GM18858 (cell line): Measurements from ENCODE around the gene EPHB6.

ENCODE experiments used
- ATAC-seq: cut with Tn5 transposase; IDR thresholded peaks from one replicate; pipeline ENCODE4 v1.9.1; 2021; ENCODE audit not compliant: unreplicated experiment

EPHB6 gene

DNA sequence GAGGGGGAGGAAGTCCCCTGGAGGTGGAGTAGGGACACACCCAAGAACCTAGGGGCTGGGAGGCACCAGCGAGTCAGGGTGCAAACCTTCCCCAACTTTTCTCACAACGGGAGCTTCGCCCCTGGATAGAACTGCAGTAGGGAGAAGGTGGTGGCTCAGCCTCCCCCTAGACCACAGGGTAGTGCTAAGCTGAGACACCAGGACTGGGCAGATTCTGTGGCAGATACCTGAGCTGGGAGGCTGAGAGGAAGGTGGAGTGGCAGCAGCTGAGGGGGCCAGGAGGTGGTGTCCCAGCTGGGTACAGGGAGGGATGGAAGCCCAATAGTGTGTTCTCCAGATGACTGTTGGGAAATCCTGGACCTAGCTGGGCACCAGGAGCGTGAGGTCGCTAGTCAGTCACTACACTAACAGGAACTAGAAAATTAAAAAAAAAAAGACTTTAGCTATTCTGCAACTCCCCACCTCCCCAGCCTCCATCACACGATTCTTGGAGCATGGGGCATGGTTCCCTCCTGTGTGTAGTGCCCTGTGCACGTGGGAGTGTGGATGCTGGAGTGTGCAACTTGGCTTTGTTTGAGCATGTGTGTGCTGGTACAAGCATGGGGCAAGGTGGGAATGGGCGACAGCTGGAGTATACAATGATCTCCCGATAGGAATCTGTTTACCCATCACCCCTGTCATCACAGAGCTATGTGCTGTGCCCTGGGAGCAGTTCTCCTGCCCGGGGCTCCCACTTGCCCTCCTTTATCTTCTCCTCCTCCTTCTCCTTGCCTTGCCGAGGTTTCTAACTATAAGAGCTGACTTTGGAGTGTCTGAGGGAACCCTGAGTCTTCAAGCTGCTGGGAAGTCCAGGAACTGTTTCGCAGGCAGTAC is 39.5 kb downstream of the EPHB6 start:
- ATAC-seq: no peak

DNA sequence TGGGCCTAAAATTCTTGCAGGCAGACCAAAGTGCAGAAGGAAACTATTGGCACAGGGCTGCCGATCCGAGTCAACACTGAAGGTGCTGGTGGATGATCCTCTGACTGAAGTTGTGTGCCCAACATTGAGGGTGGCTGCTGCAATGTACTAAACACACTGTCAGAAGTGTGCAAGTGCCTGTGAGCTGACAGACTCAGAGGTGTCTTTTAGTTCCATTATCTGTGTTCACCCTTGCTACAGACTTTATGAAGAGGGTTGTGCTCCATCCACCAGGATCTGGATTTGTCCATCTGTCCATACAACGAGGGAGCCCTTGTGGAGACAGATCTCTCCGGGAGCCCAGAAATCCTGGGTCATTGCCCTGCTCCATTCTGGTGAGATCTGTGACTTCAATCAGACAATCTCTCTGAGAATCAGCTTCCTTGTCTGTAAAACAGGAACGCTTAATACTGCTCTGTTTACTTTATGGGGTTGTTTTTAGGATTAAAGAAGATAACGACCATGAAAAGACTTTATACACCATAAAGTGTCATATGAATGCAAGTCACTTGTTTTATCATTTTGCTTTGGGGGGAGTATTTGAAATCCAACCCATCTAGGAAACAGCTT is 40.2 kb downstream of the EPHB6 start:
- no peak for ATAC-seq

DNA sequence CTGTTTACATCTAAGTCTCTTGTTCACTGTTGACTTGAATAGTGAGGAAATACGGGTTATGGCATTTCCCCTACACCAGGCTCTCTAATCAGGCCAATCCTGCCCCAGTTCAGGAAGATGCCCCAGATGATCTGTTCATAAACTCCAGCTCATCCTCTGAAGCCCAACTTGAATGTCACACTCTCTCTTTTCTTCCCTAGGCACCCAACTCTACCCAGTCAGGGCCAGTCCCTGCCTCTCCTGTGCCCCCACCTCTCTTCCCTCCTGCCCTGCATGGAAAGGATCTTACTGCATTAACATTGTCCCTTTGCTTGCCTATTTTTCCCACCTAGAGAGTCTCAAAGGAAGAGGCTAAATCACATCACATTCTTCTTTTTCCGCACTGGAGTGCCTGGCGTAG is 41.3 kb downstream of the EPHB6 start:
- no peak for ATAC-seq

DNA sequence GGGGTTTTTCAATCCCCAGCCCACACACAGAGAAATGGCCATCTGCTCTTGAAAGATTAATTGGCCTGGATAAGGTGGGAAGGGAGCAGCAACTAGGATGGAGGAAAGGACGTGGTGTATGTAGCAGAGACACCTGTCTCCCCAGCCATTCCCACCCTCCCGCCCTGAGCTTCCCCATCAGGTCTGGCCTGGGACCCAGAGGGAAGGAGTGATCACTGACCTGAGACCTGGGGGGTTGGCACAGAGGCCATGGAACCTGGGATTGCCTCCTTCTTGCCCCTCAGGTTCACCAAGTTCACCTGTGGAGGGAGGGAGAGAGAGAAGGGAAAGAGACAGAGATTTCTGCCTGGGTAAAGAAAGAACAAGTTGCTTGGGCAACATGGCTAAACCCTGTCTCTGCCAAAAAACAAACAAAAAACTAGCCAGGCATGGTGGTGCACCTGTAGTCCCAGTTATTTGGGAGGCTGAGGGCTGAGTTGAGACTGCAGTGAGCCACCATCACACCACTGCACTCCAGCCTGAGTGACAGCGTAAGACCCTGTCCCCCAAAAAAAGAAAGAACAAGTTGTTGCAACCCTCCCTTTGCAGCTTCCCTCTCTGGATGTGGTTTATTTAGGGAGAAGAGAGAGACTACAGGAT is 42.0 kb downstream of the EPHB6 start:
- ATAC-seq: no peak

DNA sequence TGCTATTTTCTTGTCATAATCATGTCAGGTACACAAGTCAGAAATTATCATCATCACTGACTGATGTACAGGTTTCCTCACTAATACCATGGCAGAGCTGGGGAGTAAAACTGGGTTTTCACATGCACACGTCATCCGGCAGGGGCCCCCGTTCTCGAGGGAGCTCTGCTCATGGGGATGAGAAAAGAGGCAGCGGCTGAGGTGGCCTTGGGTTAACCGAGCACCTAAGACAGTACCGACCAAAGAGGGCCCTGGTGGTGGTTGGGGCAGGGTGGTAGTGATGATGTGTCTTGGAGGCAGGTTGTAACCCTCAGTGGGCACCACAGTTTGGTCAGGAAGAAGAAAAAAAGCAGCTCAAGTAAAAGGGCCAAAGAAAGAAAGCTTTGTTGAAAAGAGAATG is 42.8 kb downstream of the EPHB6 start:
- ATAC-seq: no peak

DNA sequence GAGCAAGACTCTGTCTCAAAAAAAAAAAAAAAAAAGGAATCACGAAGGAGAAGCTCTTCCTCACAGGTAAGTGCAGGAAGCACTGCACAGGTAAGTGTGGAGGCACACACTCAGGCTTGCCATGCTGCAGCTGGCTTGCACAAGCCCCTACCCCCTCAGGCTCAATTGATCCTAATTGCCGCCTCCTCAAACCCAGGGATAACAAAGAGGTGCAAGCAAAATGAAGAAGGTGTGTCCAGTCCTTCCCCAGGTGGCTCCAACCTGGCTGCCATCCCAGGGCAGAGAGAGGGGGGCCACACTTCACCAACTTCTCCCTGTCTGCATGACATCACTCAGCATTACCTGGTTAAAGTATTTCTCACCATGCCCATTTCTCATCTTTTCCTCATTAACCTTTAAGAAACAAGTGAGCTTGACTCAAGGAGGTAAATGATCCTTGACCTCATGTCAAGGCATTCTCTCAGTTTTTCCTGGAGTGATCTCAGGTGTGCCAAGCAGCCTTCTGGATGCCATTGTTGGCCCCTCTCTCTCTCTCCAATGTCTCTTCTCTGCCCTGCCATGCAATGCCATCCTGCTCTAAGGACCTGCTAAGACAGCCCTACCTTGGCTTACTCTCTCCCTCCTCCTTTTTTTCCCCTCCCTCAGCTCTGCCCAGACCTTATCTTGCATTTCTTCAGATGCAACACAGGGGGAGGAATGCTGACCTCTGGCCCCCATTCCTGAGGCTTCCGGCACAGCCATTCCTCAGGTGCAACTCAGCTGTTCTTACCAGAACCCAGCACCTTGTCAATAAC is 43.7 kb downstream of the EPHB6 start:
- no peak for ATAC-seq

DNA sequence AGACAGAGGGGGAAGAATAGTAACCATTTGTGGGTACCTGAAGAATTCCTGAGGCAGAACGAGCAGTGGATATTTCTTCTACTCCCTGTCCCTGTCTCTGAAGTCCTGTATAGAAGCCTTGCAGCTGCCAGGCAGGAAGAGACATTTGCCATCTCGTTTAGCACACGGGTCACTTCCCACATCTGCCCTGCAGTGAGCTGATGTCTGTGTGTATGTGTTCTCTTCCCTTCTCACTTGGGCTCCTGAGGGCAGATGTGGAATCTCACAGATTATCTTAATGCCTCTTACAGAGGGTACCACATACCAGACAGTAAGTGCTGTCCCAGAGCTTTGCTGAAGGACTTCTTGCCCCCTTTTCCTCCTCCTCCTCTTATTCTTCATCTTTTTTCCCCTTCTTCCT is 44.8 kb downstream of the EPHB6 start:
- ATAC-seq: no peak

DNA sequence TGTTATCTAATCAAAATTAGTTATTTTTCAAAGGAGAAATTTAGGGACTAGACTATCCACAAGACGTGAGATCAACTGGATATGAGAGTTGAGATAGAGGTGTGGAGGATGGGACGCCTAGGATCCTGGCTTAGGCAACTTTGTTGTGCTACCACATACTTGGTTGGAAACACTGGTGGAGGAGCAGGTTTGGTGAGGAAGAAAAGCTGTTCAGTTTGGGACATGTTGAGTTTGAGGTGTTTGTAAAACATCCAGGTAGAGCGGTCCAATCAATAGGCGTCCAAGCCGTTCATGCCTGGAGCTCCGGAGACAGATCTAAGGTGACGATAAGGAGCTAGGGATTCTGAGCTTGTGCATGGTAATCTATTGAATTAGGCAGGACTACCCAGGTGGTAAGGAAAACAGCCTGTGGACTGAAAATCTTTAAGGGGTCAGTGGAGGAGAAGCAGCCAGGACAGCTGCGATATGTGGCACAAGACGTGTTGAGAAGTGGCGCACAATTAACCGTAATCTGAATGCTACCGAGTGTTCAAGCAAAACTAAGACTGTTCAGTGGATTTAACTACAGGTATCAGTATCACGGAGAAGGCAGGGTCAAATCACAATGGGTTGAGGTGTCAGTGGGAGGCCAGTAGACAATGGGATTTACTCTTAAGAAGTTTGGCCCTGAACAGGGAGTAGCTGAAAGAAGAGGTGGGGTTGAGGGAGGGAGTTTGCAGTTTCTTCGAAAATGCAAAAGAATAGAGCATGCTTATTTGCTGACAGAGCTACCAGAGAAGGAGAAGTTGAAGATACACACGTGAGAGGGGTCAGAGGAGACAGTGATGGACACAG is 46.8 kb downstream of the EPHB6 start:
- no peak for ATAC-seq

DNA sequence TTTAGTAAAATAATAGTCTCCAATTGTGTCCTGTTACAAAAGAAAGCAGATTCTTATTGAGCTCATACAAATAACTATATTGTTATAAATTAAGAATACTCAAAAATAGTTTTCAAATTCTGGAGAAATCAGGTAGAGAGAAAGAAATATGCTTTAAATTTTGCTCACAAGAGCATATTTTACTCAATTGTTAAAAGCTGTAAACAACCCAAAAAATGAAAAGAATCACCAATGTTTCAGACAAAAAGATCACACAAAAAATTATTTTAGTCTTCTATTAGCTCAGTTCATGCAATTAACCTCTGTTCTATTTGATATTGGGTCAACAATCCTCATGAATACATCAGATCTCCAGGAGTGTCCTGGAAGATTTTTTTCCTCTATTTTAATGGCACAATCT is 49.3 kb downstream of the EPHB6 start:
- no peak for ATAC-seq

DNA sequence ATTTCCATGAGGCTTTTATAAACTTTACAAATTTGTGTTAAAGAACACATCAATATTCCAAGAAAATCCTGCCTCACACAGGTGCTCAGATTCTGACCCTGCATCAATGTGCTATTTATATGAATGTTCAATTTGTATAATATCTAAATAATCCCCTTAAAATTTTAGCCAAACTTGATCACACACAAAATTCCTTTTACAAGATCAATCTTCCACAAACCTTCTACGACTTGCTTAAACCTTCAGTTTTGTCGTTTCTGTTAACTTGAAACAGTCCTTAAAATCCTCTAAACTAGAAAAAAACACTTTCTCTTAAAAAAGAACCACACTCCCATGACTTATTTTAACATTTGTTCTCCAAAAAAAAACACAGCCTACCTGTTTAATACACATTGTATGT is 50.9 kb downstream of the EPHB6 start:
- no peak for ATAC-seq

DNA sequence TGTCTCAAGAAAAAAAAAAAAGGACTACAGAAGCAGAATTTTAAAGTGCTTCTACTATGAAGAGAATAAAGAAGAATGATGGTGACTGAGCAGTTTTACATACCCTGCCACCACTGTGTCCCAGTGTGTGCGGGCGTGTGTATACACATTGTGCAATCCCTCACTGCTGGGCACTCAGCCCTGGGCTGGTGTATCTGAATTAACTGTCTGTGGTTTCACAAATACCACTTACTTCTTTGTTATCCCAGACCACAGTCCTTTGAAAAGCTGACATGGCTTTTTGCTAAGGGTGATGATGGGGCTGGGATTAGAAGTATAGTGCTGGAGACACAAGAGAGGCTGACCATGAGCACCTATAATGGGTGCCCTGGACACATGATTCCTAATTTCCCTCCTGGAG is 51.8 kb downstream of the EPHB6 start:
- ATAC-seq: no peak

DNA sequence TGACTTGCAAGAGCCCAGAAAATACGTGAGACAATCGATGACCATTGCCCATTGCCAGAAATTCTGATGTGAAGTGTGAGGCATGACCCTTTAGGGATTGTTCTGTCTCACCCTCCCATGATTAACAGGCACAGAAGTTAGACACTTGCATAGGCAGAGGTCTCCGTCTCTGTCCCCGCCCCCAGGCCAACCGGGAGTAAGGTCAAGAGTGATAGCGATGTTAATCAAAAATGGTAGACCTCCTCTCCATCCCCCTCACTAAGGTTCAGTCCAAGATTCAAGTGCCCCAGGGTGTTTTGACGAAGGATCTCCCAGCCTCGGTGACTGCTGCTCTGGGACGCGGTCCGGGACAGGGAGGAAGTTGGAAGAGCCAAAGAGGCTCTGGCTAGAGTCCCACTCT is 53.4 kb downstream of the EPHB6 start:
- no peak for ATAC-seq

DNA sequence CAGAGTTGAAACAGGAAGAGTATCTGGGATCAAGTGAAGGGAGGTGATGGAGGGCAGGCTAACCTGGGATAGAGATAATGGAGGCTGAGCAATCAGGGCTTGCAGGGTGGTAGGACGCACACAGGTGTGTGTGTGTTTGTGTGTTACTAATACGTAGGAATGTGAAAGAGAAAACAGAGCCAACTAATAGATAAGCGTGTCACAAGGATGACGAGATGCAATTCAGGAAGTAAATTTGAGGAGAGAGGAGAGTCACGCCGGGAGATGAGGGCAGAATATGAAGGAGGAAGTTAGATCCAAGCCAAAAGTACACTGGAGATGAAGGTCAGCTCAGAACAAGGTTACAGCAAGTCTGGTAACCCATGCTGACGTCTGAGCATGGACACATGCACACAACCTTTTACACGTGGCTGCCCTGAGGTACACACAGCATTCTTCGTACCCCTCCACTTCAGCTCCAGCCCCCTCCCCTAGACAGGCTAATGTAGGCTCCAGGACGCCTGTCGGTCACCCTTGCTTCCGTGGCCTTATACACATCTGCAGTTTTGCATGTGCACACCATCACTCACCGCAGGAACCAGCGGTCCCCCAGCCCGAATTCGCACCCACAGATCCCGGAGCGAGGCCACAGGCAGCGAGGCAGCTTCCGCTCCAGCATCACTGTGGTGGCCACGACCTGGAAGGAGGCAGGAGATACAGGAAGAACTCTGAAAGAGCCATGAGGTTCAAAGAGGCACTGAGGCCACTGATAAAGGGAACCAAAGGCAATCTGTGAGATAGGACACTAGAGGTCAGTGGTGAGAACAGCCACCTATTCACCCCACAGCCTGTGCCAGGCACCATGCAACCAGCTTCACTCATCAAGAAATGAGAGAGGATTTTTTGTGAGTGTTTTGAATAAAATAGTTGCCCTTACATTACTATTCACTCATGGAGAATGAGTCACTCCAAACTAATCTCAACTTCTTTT is 54.3 kb downstream of the EPHB6 start:
- ATAC-seq: no peak

DNA sequence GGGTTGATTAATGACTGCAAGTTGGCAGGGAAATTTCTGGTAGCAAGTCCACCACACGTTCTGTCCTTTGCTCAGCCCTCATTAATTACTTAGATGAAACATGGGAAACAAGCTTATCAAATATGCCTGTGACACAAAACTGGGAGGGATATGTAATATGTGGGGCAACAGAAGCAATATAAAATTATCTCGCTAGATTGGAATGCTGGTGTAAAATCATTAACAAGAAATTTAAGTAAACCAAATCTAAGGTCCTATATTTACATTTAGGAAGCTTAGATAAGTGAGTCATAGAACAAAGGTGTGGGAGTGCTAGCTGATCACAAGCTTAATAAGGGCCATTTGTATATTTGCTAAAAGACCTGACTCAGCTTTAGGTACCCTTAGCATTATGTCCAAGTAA is 55.2 kb downstream of the EPHB6 start:
- no peak for ATAC-seq

DNA sequence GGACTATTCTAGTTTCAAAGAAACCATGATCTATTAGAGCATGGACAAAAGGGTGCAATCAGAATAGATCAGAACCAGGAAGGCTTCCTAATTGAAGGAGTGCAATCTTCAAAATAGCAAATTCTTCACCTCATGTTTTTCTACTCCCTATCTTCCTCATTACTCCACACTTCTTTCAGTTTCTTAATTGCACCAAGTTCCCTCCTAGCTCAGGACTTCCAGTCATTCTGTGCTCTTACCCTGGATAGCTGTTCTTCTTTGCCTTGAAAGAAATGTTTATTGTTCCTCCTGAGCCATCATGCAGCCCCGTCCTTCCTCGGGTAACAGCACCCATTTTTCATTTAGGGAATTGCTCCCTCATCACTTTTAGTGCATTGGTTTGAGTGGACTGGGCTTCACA is 55.6 kb downstream of the EPHB6 start:
- no peak for ATAC-seq

DNA sequence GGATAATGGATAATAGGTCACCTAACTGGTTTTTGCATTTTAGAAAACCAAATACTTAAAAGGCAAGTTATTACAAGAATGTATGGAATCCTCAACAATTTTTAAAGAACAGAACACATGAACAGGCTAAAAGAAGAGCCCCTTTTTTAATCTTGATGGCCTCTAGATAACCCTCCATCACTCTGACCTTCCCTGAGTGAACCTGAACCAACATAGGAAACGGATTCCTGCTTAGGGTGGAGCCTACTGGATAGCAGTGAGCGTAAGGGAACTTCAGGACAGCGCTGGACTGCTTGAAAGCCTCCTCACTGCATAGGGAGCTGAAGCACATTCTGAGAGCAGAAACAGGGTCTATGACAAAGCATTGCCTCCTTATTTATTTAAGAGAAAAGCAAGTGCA is 58.2 kb downstream of the EPHB6 start:
- no peak for ATAC-seq

DNA sequence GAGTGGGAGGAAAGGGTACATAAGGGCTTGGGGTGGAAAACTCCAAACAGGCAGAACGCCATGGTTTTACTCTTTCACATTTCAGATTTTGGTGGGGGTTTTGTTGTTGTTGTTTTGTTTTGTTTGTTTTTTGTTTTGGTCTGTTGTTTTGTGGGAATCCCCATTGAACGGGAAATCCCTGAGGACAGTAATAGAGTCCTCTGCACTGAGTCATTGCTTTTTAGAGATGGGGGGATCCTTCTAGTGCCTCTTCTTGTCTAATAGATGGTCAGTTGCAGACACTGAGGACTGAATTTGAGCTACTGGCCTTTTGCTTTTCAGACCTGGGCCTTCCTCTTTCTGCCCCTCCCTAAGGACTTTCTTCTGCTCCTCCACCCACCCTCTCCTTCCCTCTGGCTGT is 58.7 kb downstream of the EPHB6 start:
- no peak for ATAC-seq

DNA sequence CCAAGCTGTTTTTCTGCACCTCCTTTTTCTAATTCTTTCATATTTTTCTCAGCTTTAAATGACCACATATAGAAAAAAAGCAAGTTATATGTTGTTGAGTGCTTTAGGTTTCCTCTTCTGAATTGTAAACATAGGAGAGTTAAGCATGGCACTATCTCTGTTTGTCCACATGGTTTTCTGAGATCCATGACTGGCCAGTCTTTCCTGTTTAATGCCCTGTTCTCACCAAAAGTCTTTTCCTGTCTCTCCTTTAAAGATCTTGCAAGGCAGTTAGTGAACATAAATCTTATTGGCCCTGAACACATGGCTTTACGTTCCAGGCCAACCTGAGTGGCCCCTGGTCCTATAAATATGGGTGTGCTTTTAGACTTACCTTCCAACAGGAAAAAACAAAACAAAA is 59.2 kb downstream of the EPHB6 start:
- ATAC-seq: no peak

DNA sequence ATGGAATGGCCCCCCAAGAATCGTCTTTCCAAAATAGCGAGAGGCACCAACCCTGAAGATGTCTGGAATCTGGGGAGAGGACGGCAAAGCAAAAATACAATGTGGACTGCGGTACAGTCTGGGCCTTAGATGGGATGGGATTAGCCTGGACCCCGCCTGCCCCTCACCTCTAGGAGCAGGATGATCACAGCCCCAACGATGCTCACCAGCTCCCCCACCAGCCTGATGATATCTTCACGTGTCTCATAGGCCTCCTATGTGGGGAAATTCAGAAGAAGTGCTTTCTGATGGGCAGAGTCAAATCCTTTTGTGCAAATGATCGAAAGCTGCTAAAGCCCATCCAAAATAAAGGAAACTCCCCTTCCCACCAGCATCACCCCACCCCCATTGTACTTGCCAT is 60.4 kb downstream of the EPHB6 start:
- no peak for ATAC-seq
